Stimulated activated CD4-positive, alpha-beta T cell treated with anti-CD3 and anti-CD28 coated beads, Interleukin-4, amount 100 ng/mL, for 1 hour (primary cell): ENCODE results near the gene ZGRF1.
"Not testable (repeated sequence)": the region's sequence is repeated elsewhere in the genome, so short reads cannot be mapped to it uniquely, and the experiment has no call there.

Experiments used
- DNase-seq: peaks from one replicate; pipeline ENCODE4 v3.0.0-alpha.2; 2020

The ZGRF1 gene

GRCh38 chr4:112545346-112545745 lies 91.4 kb downstream of the ZGRF1 start:
- DNase-seq = no peak

DNA sequence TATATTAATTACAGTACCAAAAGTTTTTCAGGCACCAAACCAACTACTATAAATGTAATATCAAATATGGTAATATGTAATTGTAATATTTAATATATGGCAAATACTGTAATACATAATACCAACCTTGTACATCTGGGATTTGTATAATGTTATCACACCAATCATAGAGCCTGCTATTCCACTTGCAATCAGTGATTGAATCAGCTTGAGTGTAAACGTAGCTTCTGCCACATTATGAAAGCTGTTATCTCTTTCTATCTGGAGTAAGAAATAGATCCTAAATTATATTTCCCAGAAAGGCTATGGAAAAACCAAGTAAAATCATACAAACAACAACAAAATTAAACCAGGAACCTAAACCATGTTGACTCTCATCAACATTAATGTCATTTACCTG lies 96.0 kb downstream of the ZGRF1 start:
- no peak for DNase-seq

GRCh38 chr4:112536123-112536522 lies 100.6 kb downstream of the ZGRF1 start:
- DNase-seq = no peak

DNA sequence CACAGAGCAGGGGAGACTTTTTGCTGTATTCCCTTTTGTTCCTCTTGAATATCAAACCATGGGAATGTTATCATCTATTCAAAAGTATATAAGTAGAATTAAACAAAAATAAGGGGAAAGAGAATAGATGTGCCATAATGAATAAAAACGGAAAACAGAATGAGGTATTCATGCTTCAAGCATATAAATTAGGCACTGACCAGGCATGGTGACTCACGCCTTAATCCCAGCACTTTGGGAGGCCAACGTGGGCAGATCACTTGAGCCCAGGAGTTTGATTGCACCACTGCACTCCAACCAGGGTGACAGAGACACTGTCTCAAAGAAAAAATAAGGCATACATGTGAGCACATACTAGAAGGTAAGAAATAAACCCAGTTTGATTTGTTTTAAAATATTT lies 104.4 kb downstream of the ZGRF1 start:
- DNase-seq = no peak

DNA sequence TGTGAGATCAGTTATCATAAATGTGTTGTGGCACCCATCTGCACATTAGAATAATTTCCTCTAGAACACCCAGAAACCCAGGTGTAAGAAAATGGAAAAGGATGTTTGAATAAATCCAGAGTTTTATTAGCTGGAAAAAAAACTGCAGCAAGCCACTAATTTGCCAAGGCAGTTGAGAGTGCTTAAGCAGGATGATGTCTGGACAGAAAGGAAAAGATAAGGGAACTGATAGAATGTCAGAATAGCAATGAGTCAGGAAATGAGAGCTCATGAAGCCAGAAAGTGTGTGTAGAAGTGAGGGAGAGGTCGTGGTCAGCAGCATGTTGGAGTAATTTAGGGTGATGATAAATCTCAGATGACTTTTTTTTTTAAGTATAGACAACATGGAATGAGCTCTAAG lies 105.6 kb downstream of the ZGRF1 start:
- DNase-seq = no peak

GRCh38 chr4:112526061-112526460 lies 110.6 kb downstream of the ZGRF1 start:
- no peak for DNase-seq

GRCh38 chr4:112523764-112524505 lies 112.8 kb downstream of the ZGRF1 start:
- DNase-seq = peak; percentile 78

DNA sequence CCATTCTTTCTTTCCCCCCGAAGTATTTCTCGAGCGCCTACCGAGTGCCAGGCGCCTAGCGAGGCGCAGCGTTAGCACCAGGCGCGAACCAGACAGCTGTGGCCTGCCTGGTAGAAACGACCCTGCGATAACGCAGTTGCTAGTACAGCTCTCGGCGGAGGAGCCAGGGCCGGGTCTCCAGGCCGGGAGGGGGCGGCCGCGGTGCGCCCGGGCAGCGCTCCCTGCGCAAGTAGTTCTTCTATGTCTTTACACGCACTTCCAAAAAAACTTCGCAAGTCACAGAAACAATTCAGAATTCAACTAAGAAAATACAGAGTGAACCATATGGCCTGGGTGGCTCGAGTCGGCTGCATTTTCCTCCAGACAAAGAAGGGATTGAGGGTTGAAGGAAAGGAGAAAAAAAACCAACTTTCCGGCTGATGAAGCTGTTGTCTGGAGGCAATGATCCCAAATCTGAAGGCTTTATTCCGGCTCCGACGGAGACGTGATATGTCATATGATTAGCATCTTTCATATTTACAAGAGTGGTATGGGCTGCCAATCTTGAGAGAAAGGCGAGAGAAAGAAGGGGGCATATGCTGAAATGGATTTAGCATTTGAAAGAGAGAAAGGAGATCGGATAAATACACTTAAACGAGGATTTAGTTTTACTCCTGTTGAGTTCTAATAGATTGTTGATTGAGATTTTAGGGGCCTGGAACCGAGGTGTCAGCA lies 113.5 kb downstream of the ZGRF1 start:
- peak; percentile 44 for DNase-seq

- not testable (repeated sequence) for DNase-seq
These were observed 114.3 kb downstream of the ZGRF1 start for GRCh38 chr4:112522431-112522830.

GRCh38 chr4:112521123-112522023 lies 115.3 kb downstream of the ZGRF1 start:
- no peak for DNase-seq

DNA sequence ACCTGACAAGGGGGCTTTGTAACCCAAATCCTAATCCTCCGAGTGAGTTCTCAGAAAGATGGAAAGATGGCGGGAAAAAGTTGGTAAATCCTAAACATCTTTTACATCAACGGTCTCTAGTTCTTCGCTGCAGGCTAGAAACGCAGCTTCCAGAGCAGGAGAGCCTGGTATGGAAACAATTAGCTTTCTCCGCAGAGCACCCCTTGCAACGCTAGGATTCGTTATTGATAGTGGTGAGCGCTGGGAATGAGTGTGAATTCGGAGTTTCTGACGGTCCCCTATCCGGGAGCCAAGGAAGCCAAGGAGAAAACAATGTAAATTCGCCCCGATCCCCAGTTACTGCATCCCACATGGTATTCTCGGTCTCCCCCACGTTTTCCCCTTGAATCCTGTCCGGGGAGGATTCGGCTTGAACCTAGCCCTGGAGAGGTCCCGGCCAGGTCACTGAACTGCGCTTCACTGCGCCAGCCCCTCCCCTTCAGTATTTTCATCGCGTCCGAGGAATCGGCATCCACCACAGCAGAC lies 116.0 kb downstream of the ZGRF1 start:
- DNase-seq = no peak

DNA sequence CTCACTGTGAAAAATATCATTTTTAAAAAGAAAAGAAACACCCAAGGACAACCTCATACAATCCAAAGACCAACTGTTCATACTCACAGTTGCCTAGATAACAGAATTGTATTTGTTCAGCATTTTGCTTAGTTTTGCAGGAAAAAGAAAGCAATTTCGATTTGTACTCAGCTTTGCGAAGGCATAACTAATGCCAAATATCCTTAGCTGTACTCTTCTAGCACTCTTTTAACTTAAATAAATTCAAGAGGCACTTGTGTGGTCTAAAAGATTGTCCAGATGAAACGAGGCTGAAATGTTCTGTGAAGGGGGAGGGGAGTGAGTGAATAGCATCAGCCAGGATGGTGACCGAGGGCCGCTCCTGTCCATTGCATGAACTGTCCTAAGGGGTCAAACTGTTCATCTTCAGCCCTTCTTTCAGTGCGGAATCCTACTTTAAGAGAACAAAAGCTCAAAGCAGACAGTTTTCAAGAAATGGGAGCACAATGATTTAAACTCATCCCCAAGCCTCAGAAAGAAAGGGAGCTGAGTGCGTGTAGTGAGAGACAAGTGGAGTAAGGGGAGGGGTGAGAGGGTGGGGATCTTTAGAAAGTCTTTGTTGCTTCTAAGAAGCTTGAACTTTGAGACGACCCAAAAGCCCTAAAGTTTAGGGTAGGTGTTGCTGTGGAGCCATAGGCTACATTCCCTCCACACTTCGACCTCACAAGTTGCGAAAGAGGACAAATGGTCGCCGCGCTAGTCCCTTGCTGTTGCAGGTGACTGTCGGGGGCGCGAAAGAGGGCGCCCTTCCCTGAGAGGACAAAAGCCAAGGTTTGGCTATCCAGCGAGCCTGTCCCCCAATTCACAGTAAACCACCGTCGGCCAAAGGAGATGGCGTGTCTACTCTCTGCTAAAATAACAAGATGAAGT lies 116.8 kb downstream of the ZGRF1 start:
- no peak for DNase-seq

GRCh38 chr4:112518675-112519074 lies 118.0 kb downstream of the ZGRF1 start:
- DNase-seq = no peak

GRCh38 chr4:112517911-112518310 lies 118.8 kb downstream of the ZGRF1 start:
- no peak for DNase-seq

- DNase-seq = no peak
These were observed 119.6 kb downstream of the ZGRF1 start for GRCh38 chr4:112517067-112517634.

- no peak for DNase-seq
These were observed 120.1 kb downstream of the ZGRF1 start for GRCh38 chr4:112516471-112517066.

- DNase-seq = no peak
These were observed 120.6 kb downstream of the ZGRF1 start, which contains the start of gene NEUROG2 for GRCh38 chr4:112516066-112516470. Gene NEUROG2, minus strand, starts transcription at chr4:112516180. Its CDS starts 705 bp downstream, at chr4:112515475.

GRCh38 chr4:112515198-112516065 lies 121.3 kb downstream of the ZGRF1 start:
- DNase-seq = peak; percentile 41

DNA sequence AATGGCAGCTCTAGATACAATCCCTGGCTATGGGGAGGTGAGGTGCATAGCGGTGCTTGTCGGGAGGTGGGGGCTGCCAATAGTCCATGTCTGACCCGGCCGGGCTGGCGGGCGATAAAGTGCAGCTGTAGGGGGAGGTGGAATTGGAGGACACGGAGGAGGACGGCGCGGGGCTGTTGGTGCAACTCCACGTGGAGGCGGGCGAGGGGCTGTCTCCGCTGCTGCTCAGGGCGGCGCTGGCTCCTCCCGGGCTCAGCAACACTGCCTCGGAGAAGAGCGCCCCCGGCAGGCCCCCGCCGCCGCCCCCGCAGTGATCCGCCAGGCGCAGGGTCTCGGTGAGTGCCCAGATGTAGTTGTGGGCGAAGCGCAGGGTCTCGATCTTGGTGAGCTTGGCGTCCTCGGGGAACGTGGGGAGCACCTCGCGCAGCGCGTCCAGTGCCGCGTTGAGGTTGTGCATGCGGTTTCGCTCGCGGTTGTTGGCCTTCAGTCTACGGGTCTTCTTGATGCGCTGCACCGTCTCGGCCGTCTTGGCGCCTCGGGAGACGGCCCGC lies 122.0 kb downstream of the ZGRF1 start:
- no peak for DNase-seq
